Measurements from ENCODE around the gene ENPP6.

GRCh38 chr4:184148738-184149637 is 68.7 kb downstream of the ENPP6 start:
- TF ChIP-seq CTCF (IDR thresholded peaks at IDR 0.05) (no peak), EP300 (IDR thresholded peaks at IDR 0.05) (no peak)
